GM21528 (cell line): ENCODE measurements around the gene CASK.

Experiments used
- ATAC-seq: cut with Tn5 transposase; IDR thresholded peaks from one replicate; pipeline ENCODE4 v1.9.1; 2021; ENCODE audit warnings: mild to moderate bottlenecking, moderate library complexity; ENCODE audit not compliant: unreplicated experiment, low FRiP score

CASK gene

GRCh38 chrX:41917517-41917916 is 5.8 kb downstream of the CASK start:
- ATAC-seq = no peak

GRCh38 chrX:41913476-41913875 is 9.9 kb downstream of the CASK start:
- no peak for ATAC-seq

GRCh38 chrX:41912923-41913322 is 10.4 kb downstream of the CASK start:
- ATAC-seq = no peak

GRCh38 chrX:41909068-41909467 is 14.3 kb downstream of the CASK start:
- ATAC-seq = no peak

GRCh38 chrX:41906515-41907187 is 16.7 kb downstream of the CASK start:
- ATAC-seq = no peak

GRCh38 chrX:41903544-41903943 is 19.8 kb downstream of the CASK start:
- no peak for ATAC-seq

GRCh38 chrX:41900321-41900720 is 23.0 kb downstream of the CASK start:
- no peak for ATAC-seq

GRCh38 chrX:41895826-41896225 is 27.5 kb downstream of the CASK start:
- ATAC-seq = no peak

GRCh38 chrX:41890026-41890423 is 33.3 kb downstream of the CASK start:
- no peak for ATAC-seq

- ATAC-seq = no peak
Observed at GRCh38 chrX:41889317-41890025, 33.9 kb downstream of the CASK start.

GRCh38 chrX:41887691-41888090 is 35.7 kb downstream of the CASK start:
- no peak for ATAC-seq

GRCh38 chrX:41885724-41886123 is 37.6 kb downstream of the CASK start:
- no peak for ATAC-seq

GRCh38 chrX:41881166-41881565 is 42.2 kb downstream of the CASK start:
- ATAC-seq = no peak

- ATAC-seq = no peak
Observed at GRCh38 chrX:41877167-41877566, 46.2 kb downstream of the CASK start.

- no peak for ATAC-seq
Observed at GRCh38 chrX:41875142-41875541, 48.2 kb downstream of the CASK start.

- no peak for ATAC-seq
Observed at GRCh38 chrX:41870719-41871151, 52.6 kb downstream of the CASK start.

- no peak for ATAC-seq
Observed at GRCh38 chrX:41868392-41868977, 54.9 kb downstream of the CASK start.

GRCh38 chrX:41863343-41864203 is 59.8 kb downstream of the CASK start:
- no peak for ATAC-seq

- ATAC-seq = no peak
Observed at GRCh38 chrX:41862562-41863184, 60.7 kb downstream of the CASK start.

GRCh38 chrX:41858161-41858775 is 65.1 kb downstream of the CASK start:
- ATAC-seq = no peak
